HEK293 (cell line): ENCODE measurements around the gene DOCK3.

Source experiments
- CTCF ChIA-PET: fragments of 350-600 bp; formaldehyde crosslinking; extraction: SDS; loops from one replicate; lab custom pipeline; 2021; ENCODE audit warnings: antibody characterized with exemption; lab: Yijun Ruan, JAX
- POLR2A ChIA-PET: fragments of 300-600 bp; formaldehyde crosslinking; extraction: SDS; loops from one replicate; lab custom pipeline; 2020; ENCODE audit warnings: antibody characterized with exemption, inconsistent platforms; lab: Yijun Ruan, JAX
- H3K27ac ChIP-seq: fragments of 200-500 bp; sonication (Bioruptor generic); 2 replicates; pipeline ENCODE4 v1.5.1; 2014; ENCODE audit warnings: low read depth, low read length, control low read depth, inconsistent platforms; ENCODE audit errors: extremely low read depth
- H3K36me3 ChIP-seq, 2 experiments: fragments of 200-500 bp in 1 of 2; sonication (Bioruptor generic) in 1 of 2; 1 replicate in 1 of 2; 2 replicates in 1 of 2; pipeline ENCODE4 v1.5.1; 2014 to 2017; ENCODE audit warnings: inconsistent platforms in 2 of 2, low read length in 2 of 2; ENCODE audit not compliant: control insufficient read depth in 2 of 2, insufficient read depth in 1 of 2
- H3K4me1 ChIP-seq: fragments of 200-500 bp; sonication (Bioruptor generic); 2 replicates; pipeline ENCODE4 v1.5.1; 2014; ENCODE audit warnings: mild to moderate bottlenecking, low read length, inconsistent platforms; ENCODE audit not compliant: control insufficient read depth, insufficient read depth
- H3K4me3 ChIP-seq: 2 replicates; pipeline ENCODE4 v1.5.1; 2011; ENCODE audit warnings: low read depth, mild to moderate bottlenecking, control low read depth, low read length, moderate library complexity
- H3K9me3 ChIP-seq: fragments of 200-500 bp; sonication (Bioruptor generic); 2 replicates; pipeline ENCODE4 v1.5.1; 2014; ENCODE audit warnings: low read depth, low read length, inconsistent platforms; ENCODE audit not compliant: control insufficient read depth, insufficient read depth
- BCL11A ChIP-seq: fragments of 450-650 bp; formaldehyde crosslinking; IDR thresholded peaks from 2 replicates; pipeline ENCODE4 v1.5.1; 2016; ENCODE audit warnings: low read depth, missing biosample characterization, missing genetic modification characterization
- GFI1B ChIP-seq: fragments of 450-650 bp; formaldehyde crosslinking; IDR thresholded peaks from 2 replicates; pipeline ENCODE4 v1.5.1; 2016; ENCODE audit warnings: missing biosample characterization, missing genetic modification characterization
- GLIS1 ChIP-seq: fragments of 450-650 bp; formaldehyde crosslinking; IDR thresholded peaks from 2 replicates; pipeline ENCODE4 v1.5.1; 2016; ENCODE audit warnings: missing biosample characterization, missing genetic modification characterization
- IKZF3 ChIP-seq: fragments of 450-650 bp; IDR thresholded peaks from 2 replicates; pipeline ENCODE4 v1.5.0; 2018; ENCODE audit warnings: missing biosample characterization, mild to moderate bottlenecking, missing genetic modification characterization, moderate library complexity
- KLF9 ChIP-seq: fragments of 450-650 bp; formaldehyde crosslinking; IDR thresholded peaks from 2 replicates; pipeline ENCODE4 v1.5.1; 2016; ENCODE audit warnings: missing biosample characterization, missing genetic modification characterization, low read depth
- RBAK ChIP-seq: fragments of 450-650 bp; formaldehyde crosslinking; IDR thresholded peaks from 2 replicates; pipeline ENCODE4 v1.5.1; 2016; ENCODE audit warnings: missing biosample characterization, missing genetic modification characterization
- SCRT2 ChIP-seq: fragments of 450-650 bp; formaldehyde crosslinking; IDR thresholded peaks from 2 replicates; pipeline ENCODE4 v1.5.1; 2016; ENCODE audit warnings: missing biosample characterization, missing genetic modification characterization
- SP3 ChIP-seq: fragments of 450-650 bp; formaldehyde crosslinking; IDR thresholded peaks from 2 replicates; pipeline ENCODE4 v1.5.1; 2016; ENCODE audit warnings: missing biosample characterization, missing genetic modification characterization
- TCF7L2 ChIP-seq: IDR thresholded peaks from 2 replicates; pipeline ENCODE4 v1.6.1; 2011; ENCODE audit warnings: low read depth, mild to moderate bottlenecking, inconsistent platforms, low read length, moderate library complexity, borderline replicate concordance
- ZBTB17 ChIP-seq: fragments of 450-650 bp; formaldehyde crosslinking; IDR thresholded peaks from 2 replicates; pipeline ENCODE4 v1.5.1; 2016; ENCODE audit warnings: missing biosample characterization, missing genetic modification characterization
- ZFP69B ChIP-seq: fragments of 450-650 bp; formaldehyde crosslinking; IDR thresholded peaks from 2 replicates; pipeline ENCODE4 v1.5.1; 2016; ENCODE audit warnings: missing biosample characterization, missing genetic modification characterization
- ZNF133 ChIP-seq: fragments of 450-650 bp; formaldehyde crosslinking; IDR thresholded peaks from 2 replicates; pipeline ENCODE4 v1.5.1; 2016; ENCODE audit warnings: missing biosample characterization, missing genetic modification characterization
- ZNF2 ChIP-seq: fragments of 450-650 bp; formaldehyde crosslinking; IDR thresholded peaks from 2 replicates; pipeline ENCODE4 v1.5.1; 2016; ENCODE audit warnings: missing biosample characterization, missing genetic modification characterization
- ZNF24 ChIP-seq: fragments of 450-650 bp; formaldehyde crosslinking; IDR thresholded peaks from 2 replicates; pipeline ENCODE4 v1.5.1; 2016; ENCODE audit warnings: missing biosample characterization, missing genetic modification characterization
- ZNF266 ChIP-seq: fragments of 450-650 bp; formaldehyde crosslinking; IDR thresholded peaks from 2 replicates; pipeline ENCODE4 v1.5.1; 2016; ENCODE audit warnings: missing biosample characterization, missing genetic modification characterization, low read depth
- ZNF433 ChIP-seq: fragments of 450-650 bp; formaldehyde crosslinking; IDR thresholded peaks from 2 replicates; pipeline ENCODE4 v1.5.1; 2016; ENCODE audit warnings: missing biosample characterization, missing genetic modification characterization, low read depth
- ZNF596 ChIP-seq: fragments of 450-650 bp; IDR thresholded peaks from 2 replicates; pipeline ENCODE4 v1.5.0; 2018; ENCODE audit warnings: missing biosample characterization, mild to moderate bottlenecking, missing genetic modification characterization, moderate library complexity
- ZNF600 ChIP-seq: fragments of 450-650 bp; formaldehyde crosslinking; IDR thresholded peaks from 2 replicates; pipeline ENCODE4 v1.5.1; 2016; ENCODE audit warnings: missing biosample characterization, missing genetic modification characterization
- ZXDB ChIP-seq: fragments of 450-650 bp; formaldehyde crosslinking; IDR thresholded peaks from 2 replicates; pipeline ENCODE4 v1.5.1; 2016; ENCODE audit warnings: missing biosample characterization, missing genetic modification characterization
- TF ChIP-seq, protein P1 (sequence below): fragments of 450-650 bp; formaldehyde crosslinking; IDR thresholded peaks from 2 replicates; pipeline ENCODE4 v1.5.1; 2016; ENCODE audit warnings: missing biosample characterization, missing genetic modification characterization
- TF ChIP-seq, protein P2 (sequence below): fragments of 450-650 bp; formaldehyde crosslinking; IDR thresholded peaks from 2 replicates; pipeline ENCODE4 v1.5.1; 2017; ENCODE audit warnings: missing biosample characterization, missing genetic modification characterization
- TF ChIP-seq, protein P3 (sequence below): fragments of 450-650 bp; formaldehyde crosslinking; conservative IDR thresholded peaks from 2 replicates; pipeline ENCODE4 v1.5.1; 2016; ENCODE audit warnings: low read depth, missing biosample characterization, missing genetic modification characterization
- TF ChIP-seq, protein P4 (sequence below): fragments of 450-650 bp; formaldehyde crosslinking; IDR thresholded peaks from 2 replicates; pipeline ENCODE4 v1.5.1; 2016; ENCODE audit warnings: missing biosample characterization, missing genetic modification characterization
- TF ChIP-seq, protein P5 (sequence below): IDR thresholded peaks from 2 replicates; pipeline ENCODE4 v1.6.1; 2011; ENCODE audit warnings: mild to moderate bottlenecking, low read depth, low read length, borderline replicate concordance

The DOCK3 gene

GRCh38 chr3:50666837-50667236 lies 7.9 kb upstream of the DOCK3 start (continued):
- TF ChIP-seq, protein P1, sequence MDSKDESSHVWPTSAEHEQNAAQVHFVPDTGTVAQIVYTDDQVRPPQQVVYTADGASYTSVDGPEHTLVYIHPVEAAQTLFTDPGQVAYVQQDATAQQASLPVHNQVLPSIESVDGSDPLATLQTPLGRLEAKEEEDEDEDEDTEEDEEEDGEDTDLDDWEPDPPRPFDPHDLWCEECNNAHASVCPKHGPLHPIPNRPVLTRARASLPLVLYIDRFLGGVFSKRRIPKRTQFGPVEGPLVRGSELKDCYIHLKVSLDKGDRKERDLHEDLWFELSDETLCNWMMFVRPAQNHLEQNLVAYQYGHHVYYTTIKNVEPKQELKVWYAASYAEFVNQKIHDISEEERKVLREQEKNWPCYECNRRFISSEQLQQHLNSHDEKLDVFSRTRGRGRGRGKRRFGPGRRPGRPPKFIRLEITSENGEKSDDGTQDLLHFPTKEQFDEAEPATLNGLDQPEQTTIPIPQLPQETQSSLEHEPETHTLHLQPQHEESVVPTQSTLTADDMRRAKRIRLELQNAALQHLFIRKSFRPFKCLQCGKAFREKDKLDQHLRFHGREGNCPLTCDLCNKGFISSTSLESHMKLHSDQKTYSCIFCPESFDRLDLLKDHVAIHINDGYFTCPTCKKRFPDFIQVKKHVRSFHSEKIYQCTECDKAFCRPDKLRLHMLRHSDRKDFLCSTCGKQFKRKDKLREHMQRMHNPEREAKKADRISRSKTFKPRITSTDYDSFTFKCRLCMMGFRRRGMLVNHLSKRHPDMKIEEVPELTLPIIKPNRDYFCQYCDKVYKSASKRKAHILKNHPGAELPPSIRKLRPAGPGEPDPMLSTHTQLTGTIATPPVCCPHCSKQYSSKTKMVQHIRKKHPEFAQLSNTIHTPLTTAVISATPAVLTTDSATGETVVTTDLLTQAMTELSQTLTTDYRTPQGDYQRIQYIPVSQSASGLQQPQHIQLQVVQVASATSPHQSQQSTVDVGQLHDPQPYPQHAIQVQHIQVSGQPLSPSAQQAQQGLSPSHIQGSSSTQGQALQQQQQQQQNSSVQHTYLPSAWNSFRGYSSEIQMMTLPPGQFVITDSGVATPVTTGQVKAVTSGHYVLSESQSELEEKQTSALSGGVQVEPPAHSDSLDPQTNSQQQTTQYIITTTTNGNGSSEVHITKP (tag by site-specific recombination) = no peak
- no peak for TF ChIP-seq SCRT2 (tag by site-specific recombination)
- TF ChIP-seq, protein P2, sequence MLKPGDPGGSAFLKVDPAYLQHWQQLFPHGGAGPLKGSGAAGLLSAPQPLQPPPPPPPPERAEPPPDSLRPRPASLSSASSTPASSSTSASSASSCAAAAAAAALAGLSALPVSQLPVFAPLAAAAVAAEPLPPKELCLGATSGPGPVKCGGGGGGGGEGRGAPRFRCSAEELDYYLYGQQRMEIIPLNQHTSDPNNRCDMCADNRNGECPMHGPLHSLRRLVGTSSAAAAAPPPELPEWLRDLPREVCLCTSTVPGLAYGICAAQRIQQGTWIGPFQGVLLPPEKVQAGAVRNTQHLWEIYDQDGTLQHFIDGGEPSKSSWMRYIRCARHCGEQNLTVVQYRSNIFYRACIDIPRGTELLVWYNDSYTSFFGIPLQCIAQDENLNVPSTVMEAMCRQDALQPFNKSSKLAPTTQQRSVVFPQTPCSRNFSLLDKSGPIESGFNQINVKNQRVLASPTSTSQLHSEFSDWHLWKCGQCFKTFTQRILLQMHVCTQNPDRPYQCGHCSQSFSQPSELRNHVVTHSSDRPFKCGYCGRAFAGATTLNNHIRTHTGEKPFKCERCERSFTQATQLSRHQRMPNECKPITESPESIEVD = no peak

- ChIA-PET CTCF (interaction anchor here (0.8 to 2.0 kb wide), 2 partner anchors 19 to 56 kb away, joined by 5 to 6 read pairs; no protein-coding TSS in a partner anchor), POLR2A (interaction anchor here (0.6 kb wide), 2 partner anchors 10 kb away, joined by 3 read pairs; no protein-coding TSS in a partner anchor)
- Histone ChIP-seq H3K9me3 (no peaks in the 10 kb centered on the region), H3K4me3 (no peak overlapping the region), H3K27ac (no peak overlapping the region), H3K36me3 (no peaks in the 10 kb centered on the region), H3K4me1 (peaks cover 5% of the 10 kb centered on the region)
- TF ChIP-seq, protein P2 = peak; percentile 35; the same call in 1 of the 2 replicates
- 0 out of 2 replicates have a peak, but pooled peaks have one; percentile 15 for TF ChIP-seq GLIS1 (tag by site-specific recombination)
- no peak for TF ChIP-seq KLF9 (tag by site-specific recombination)
- TF ChIP-seq ZNF433 (tag by site-specific recombination) = no peak
- no peak for TF ChIP-seq ZFP69B (tag by site-specific recombination)
- TF ChIP-seq, protein P3, sequence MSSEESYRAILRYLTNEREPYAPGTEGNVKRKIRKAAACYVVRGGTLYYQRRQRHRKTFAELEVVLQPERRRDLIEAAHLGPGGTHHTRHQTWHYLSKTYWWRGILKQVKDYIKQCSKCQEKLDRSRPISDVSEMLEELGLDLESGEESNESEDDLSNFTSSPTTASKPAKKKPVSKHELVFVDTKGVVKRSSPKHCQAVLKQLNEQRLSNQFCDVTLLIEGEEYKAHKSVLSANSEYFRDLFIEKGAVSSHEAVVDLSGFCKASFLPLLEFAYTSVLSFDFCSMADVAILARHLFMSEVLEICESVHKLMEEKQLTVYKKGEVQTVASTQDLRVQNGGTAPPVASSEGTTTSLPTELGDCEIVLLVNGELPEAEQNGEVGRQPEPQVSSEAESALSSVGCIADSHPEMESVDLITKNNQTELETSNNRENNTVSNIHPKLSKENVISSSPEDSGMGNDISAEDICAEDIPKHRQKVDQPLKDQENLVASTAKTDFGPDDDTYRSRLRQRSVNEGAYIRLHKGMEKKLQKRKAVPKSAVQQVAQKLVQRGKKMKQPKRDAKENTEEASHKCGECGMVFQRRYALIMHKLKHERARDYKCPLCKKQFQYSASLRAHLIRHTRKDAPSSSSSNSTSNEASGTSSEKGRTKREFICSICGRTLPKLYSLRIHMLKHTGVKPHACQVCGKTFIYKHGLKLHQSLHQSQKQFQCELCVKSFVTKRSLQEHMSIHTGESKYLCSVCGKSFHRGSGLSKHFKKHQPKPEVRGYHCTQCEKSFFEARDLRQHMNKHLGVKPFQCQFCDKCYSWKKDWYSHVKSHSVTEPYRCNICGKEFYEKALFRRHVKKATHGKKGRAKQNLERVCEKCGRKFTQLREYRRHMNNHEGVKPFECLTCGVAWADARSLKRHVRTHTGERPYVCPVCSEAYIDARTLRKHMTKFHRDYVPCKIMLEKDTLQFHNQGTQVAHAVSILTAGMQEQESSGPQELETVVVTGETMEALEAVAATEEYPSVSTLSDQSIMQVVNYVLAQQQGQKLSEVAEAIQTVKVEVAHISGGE = no peak
- no peak for TF ChIP-seq ZNF596 (tag by site-specific recombination)
- TF ChIP-seq ZNF266 (tag by site-specific recombination) = no peak
- TF ChIP-seq SP3 (tag by site-specific recombination) = no peak
- peak; percentile 94 for TF ChIP-seq ZBTB17
- TF ChIP-seq, protein P4, sequence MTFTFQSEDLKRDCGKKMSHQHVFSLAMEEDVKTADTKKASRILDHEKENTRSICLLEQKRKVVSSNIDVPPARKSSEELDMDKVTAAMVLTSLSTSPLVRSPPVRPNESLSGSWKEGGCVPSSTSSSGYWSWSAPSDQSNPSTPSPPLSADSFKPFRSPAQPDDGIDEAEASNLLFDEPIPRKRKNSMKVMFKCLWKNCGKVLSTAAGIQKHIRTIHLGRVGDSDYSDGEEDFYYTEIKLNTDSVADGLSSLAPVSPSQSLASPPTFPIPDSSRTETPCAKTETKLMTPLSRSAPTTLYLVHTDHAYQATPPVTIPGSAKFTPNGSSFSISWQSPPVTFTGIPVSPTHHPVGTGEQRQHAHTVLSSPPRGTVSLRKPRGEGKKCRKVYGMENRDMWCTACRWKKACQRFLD (tag by site-specific recombination) = no peak
- no peak for TF ChIP-seq RBAK
- TF ChIP-seq TCF7L2 = 0 out of 2 replicates have a peak, but pooled peaks have one; percentile 27
- TF ChIP-seq ZNF133 = peak; percentile 69
- peak; percentile 35; the same call in 1 of the 2 replicates for TF ChIP-seq BCL11A (tag by site-specific recombination)
- peak; percentile 55; the same call in 1 of the 2 replicates for TF ChIP-seq ZNF24 (tag by site-specific recombination)
- peak; percentile 93 for TF ChIP-seq ZNF600 (tag by site-specific recombination)
- no peak for TF ChIP-seq GFI1B
- peak; percentile 71 for TF ChIP-seq IKZF3
- peak; percentile 58; the same call in 1 of the 2 replicates for TF ChIP-seq ZXDB (tag by site-specific recombination)
- TF ChIP-seq, protein P5, sequence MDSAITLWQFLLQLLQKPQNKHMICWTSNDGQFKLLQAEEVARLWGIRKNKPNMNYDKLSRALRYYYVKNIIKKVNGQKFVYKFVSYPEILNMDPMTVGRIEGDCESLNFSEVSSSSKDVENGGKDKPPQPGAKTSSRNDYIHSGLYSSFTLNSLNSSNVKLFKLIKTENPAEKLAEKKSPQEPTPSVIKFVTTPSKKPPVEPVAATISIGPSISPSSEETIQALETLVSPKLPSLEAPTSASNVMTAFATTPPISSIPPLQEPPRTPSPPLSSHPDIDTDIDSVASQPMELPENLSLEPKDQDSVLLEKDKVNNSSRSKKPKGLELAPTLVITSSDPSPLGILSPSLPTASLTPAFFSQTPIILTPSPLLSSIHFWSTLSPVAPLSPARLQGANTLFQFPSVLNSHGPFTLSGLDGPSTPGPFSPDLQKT = no peak
- no peak for TF ChIP-seq ZNF2 (tag by site-specific recombination)
These were observed 3.4 kb upstream of the DOCK3 start for GRCh38 chr3:50671331-50671730.
